ENCODE results near the gene KCNT1.

DNA sequence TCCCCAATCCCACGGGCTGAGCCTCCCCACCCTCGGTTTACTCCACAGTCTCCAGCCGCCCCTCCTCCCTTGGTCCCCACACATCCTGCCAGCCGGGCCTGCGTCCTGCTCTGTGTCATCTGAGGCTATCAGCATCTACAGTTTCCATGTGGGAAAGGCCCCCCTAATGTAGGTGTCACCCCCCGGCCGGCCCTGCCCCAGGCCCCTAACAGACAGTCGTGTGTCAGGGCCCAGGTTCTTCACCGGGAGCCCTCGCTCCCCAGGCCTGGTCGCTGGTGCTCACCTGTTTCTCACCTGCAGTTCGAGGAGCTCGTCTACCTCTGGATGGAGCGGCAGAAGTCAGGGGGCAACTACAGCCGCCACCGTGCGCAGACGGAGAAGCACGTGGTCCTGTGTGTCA is 62.7 kb downstream of the KCNT1 start:
- TF ChIP-seq, protein P1, sequence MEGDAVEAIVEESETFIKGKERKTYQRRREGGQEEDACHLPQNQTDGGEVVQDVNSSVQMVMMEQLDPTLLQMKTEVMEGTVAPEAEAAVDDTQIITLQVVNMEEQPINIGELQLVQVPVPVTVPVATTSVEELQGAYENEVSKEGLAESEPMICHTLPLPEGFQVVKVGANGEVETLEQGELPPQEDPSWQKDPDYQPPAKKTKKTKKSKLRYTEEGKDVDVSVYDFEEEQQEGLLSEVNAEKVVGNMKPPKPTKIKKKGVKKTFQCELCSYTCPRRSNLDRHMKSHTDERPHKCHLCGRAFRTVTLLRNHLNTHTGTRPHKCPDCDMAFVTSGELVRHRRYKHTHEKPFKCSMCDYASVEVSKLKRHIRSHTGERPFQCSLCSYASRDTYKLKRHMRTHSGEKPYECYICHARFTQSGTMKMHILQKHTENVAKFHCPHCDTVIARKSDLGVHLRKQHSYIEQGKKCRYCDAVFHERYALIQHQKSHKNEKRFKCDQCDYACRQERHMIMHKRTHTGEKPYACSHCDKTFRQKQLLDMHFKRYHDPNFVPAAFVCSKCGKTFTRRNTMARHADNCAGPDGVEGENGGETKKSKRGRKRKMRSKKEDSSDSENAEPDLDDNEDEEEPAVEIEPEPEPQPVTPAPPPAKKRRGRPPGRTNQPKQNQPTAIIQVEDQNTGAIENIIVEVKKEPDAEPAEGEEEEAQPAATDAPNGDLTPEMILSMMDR (IDR thresholded peaks at IDR 0.05; ENCODE audit: low read depth, low read length, poor library complexity, severe bottlenecking): no peak
- TF ChIP-seq EZH2phosphoT487 (IDR thresholded peaks at IDR 0.05; ENCODE audit: borderline replicate concordance, low read length): no peak

Data from DOHH2 (cell line).